ENCODE results near the gene COPS4.
"Not testable (repeated sequence)": the region's sequence is repeated elsewhere in the genome, so short reads cannot be mapped to it uniquely, and the experiment has no call there.

COPS4 gene

DNA sequence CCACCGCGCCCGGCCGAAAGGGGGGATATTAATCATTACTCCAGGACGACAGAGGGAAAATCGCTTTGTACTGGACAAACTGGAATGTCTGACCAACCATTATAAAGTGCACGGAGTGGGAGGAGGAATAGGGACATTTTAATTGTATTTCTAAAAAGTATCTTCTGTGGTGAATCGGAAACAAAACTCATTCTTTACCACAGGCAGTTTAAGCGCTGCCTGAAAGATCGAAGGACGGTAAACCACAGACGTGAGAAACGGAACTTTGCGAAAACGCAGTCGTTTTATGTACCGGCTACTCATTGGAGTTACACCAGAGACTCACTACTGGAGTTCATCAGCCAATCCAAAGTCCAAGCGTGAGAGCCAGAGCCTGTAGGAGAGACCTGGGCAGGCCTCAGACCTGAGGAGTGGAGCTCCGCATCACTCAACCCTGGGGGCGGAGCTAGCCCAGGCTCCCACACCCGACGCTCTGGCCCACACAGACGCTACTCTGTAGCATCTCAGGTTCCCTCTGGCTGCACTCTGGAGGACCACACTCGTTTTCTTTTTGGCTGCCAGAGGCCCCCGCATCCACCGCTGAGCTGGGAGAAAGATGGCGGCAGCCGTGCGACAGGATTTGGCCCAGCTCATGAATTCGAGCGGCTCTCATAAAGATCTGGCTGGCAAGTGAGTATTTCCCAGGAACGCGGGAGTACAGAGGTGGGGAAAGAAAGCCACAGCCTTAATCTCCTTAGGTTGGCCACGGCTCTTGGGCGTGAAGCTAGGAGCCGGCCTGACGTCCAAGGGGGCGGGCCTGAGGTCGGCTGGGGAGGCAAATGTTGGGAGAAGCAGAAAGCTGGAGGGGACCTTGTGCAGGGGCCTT lies at the start of gene COPS4:
COPS4 (plus strand) TSS at position 554 of the 865 bp plus-strand sequence; CDS start at position 596, 42 bp downstream.
- DNase-seq, result peak; percentile 96 to 99

DNA sequence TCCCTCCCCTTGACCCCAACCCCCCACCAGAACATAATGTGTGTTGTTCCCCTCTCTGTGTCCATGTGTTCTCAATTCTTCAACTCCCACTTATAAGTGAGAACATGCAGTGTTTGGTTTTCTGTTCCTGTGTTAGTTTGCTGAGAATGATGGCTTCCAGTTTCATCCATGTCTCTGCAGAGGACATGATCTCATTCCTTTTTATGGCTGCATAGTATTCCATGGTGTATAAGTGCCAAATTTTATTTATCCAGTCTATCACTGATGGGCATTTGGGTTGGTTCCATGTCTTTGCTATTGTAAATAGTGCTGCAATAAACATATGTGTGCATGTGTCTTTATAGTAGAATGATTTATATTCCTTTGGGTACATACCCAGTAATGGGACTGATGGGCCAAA lies 47.5 kb upstream of the COPS4 start:
- DNase-seq, result not testable (repeated sequence)

DNA sequence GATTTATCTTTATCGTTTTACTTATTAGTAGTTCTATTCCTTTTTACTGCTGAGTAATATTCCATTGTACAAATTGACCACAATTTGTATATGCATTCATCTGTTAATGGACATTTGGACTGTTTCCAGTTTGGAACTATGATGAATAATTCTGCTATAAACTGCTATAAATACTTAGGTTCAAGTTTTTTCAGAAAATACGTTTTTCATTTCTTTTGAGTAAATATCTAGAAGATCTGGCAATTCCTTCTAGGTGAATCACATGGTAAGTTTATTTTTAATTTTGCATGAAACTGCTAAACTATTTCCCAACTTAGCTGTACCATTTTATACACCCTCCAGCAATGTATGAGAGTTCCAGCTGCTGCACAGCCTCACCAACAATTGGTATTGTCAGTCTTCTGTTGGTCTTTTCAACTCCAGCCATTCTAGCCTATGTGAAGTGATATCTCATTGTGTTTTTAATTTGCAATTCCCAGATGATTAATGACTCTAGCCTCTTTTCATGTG lies 46.6 kb upstream of the COPS4 start:
- no peak for DNase-seq

DNA sequence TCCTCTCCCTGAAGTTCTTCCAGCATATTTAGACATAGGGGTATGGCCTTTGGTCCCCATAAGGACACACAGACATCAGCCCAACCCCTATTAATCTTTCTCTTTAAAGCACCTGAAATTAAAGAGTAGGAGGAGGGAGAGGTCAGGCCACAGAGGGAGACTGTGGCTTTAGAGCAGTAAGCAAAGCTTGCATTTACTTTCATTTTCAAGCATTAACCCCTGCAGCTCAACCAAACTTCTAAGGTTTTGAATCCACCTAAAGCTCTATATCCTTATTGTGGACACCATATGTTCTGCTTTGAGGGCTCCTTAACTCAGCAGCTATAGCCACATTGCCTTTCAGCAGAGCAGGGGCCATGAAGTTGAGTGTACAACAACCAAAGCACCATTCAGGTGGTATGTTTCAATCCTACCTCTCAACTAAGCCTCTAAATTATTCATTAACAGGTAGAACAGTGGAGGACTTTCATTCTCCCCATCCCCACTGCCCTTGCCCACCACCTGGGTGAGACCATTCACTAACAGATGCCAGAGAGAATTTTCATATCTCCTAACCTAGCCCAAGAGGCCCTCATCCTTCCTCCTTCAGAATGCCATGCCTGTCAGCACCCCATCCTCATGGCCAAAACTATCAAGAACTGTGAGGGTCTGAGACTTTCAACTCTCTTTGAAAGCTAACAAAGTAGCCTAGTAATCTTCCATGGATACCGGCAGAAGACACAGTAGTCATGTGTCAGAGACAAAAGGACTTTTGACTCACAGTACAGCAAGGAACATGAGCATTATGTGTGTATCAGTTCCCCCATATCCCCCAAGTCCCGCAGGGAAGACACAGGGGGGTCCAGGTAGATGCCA lies 45.2 kb upstream of the COPS4 start:
- DNase-seq, result no peak

DNA sequence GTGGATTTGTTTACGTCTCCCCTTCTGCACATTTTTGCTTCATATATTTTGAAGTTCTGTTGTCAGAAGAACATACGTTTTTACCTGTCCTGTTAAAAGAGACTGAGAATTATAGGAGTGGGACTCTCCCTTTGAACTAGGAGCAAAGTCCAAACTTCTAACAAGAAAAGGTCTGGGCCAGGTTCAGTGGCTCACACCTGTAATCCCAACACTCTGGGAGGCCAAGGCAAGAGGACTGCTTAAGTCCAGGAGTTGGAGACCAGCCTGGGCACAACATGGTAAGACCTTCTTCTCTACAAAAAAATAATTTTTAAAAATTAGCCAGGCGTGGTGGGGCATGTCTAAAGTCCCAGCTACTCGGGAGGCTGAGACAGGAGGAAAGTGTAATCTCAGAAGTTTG lies 40.1 kb upstream of the COPS4 start:
- DNase-seq, result no peak

DNA sequence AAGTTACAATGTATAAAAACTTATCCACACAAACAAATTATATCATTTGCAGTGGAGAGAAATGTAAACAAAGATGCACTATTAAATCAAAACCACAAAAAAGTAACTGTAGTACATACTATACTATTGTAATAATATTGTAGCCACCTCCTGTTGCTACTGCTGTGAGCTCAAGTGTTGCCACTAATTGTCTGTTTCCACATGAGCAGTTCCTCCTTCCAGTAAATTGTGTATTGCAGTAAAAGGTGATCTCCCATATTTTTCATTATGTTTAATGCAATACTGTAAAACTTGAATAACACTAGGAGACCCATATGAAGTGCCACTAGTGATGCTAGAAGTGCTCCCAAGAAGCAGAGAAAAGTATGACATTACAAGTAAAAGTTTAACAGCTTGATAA lies 36.1 kb upstream of the COPS4 start:
- peak in 1 of 2 experiments; percentile 9 for DNase-seq

DNA sequence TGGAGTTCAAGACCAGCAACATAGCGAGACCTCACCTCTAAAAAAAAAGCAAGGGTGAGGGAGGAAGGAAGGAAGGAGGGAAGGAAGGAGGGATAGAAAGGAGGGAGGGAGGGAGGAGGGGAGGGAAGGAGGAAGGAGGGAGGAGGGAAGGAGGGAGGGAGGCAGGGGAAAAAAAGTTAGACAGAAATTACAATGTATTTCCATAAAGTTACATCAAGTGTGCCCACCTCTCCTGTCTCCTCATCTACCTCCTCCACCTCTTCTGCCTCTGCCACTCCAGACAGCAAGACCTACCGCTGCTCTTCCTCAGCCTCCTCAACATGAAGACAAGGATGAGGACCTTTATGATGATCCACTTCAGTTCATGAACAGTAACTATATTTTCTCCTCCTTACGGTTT lies 32.7 kb upstream of the COPS4 start:
- no peak for DNase-seq

DNA sequence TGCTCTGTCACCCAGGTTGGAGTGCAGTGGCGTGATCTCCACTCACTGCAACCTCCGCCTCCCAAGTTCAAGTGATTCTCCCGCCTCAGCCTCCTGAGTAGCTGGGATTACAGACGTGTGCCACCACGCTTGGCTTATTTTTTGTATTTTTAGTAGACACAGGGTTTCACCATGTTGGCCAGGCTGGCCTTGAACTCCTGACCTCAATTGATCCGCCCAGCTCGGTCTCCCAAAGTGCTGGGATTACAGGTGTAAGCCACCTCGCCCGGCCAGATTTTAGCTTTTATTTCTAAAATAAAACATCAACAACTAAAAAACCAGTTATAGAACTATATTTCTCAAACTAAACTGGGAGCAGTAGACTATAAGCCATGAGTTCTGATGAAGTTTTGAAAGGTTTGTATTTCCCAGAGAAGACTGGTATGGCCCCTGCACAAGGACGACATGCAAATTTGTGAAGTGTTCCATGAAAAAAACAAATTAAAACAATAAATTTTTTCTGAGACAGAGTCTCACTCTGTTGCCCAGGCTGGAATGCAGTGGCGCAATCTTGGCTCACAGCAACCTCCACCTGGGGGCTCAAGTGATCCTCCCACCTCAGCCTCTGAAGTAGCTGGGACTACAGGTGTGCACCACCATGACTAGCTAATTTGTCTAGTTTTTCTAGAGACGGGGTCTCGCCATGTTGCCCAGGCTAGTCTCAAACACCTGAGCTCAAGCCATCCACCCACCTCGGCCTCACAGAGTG lies 31.8 kb upstream of the COPS4 start:
- DNase-seq, result not testable (repeated sequence)

DNA sequence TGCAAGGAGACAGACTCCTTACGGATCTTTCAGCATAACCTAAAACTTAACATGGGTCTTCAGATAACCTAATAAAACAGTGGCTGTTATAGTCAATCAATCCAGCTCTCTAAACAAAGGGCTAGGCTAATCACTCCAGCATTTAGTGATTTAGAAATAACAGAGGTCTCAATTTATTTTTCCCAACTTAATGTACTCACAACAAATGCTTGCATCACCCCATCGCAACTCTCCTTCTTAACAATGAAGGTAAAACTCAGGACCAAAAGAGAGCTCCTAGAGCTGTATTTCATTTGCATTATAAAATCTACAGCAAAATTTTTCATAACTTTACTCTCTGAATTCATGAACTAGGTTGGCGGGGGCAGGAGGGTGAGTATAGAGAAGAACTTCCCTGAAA lies 25.5 kb upstream of the COPS4 start:
- DNase-seq, result no peak

DNA sequence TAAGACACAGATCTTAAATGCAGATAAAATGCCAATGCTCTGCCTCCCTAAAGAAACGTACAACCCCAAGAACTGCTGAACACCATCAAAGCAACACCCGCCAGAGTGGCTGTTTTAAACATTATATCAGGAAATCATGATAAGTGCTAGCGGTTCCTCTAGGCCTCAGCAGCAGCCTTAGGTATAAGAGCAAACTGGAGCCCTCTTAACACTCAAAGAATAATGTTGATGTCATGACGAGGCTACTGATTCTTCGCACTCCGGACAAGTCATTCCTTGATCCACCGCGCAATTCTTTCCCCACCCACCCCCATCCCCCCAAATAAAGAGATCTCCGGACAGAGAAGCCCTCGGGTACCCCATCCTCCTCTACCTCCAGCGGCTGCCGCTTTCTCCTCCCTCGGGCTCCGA lies 24.9 kb upstream of the COPS4 start:
- DNase-seq, result peak in 1 of 2 experiments; percentile 0

DNA sequence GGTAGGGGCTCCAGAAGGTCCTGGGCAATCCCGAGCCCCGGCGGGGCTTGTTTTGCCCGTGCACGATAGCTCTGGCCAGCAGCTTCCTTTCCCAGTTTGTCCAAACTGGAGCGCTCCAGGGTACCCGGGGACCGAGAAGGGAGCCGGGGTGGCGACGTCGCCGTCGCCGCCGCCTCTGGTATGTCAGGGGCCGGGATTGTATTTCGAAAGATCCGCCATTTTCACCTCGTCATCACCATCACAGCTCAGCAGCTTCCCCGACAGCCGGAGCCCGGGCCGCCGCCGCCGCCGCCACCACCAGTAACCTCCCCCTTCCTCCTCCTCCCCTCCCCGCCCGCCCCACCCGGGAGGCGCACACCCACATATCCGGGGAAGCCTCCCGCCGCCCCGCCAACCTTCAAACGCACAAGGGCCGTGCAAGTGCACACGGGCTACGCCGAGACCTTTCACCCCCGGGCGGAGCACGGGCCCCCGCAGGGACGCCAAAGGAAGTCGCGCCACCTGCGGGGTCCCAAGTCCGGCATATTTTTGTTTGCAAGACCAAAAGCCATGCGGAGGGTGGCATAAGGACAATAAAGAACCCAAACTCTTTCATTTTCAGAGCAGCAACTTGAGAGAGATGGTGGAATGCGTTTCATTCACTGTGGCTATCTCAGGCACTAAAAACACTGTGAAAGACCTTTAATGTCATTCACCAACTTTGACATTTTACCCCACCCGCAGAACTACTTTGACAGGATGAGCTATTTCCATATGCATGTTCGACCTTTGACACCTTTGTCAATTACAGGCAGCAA lies 24.3 kb upstream of the COPS4 start, which contains the start of gene LIN54:
LIN54 (minus strand) TSS at position 302 of the 797 bp plus-strand sequence. CDS start 25,979 bp downstream, outside the sequence.
- peak; percentile 49 for DNase-seq

DNA sequence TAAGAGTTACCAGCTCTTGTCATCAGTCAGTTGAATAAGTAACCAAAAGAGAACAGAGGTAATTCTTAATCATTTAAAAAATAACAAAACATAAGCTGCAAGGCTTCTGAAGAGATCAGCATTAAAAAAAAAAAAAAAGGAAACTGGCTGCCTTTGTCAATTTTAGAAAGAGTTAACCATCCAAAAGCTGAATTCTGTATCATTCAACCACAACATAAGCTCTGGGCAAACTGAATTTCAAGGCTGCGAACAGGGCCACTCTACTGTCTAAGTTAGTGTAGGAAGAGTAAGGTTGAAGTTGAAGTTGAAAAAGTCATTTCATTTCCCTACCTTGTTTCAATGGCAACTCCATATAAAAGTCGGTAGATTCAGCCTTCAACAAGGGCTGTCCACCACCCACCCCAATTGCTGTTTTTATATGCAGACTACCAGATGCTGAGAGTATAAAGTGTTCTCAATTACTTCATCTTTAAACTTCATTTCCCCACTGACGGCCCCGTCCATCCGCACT lies 23.2 kb upstream of the COPS4 start:
- DNase-seq, result no peak

DNA sequence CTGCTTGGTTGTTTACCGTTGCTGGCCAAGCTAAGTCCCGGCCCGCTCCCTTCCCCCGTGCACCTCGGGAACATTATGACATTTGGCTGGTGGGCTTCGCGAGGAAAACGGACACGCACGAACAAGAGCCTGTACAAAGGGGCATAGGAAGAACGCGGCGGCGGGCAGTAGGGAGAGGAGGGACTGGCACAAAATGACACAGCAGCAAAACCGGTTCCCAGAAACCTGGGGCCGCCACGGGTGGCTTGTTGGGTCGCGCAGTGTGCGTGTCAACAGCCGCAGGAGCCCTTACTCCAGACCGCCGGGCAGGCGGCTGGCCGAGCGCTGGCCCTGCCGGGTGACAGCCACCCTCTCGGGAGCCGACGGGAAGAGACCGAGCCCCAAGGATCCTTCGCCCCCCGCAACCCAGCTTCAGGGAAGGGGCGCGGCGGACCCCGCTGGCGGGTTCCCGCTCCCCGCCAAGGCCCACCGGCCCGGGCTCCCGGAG lies 22.7 kb upstream of the COPS4 start:
- DNase-seq, result peak; percentile 10 to 22

DNA sequence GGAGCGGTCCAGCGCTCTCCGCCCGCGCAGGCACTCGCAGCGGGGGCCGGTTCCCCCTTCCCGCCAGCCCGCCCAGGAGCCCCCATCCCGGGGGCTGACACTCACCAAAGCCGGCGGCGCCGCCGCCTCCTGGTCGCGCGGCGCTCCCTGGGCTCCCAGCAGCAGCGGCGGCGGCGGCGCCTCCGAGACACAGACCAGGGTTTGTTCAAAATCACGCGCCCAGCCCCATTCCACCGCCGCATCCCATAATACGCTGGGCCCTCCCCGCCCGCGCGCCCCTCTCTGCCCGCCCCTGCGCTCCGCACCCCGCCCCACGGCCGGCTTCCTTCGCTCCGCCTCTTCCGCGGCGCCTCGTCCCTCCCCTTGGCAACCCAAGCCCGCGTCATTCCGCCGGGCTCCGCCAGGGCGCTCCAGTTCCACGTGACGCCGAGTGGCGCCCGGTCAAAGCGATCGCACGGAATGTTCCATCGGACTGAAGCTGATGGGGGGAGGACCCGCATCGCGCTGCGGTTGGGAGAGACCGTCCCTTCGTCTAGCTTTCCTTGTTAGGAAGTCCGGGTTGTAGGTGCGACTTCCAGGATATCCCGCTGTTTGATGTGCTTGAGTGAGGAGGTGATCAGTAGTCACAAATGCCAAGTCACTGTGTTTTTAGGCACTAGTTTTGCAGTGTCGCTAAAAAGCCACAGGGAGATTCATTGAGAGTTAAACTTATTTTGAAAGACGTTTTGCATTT lies 22.1 kb upstream of the COPS4 start:
- DNase-seq, result peak; percentile 95 to 96

DNA sequence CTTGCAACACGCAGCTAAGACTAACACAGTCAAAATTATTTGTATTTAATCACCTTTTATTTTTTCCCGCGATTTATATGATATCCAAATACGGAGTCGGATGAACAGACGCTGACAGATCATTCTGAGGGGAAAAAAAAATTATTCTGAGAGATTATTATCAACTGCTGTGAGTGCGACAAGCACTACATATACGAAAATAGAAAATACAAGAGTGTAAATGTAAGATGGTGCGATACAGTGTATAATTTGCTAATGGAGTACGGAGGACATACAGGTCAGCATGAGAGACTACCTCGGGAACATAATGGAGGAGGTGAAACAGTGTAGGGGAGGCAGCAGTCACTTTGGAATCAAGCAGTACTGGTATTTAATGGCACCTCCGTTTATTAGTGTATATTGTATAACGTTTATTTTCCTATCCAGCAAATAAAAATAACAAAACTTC lies 21.5 kb upstream of the COPS4 start:
- DNase-seq, result no peak

DNA sequence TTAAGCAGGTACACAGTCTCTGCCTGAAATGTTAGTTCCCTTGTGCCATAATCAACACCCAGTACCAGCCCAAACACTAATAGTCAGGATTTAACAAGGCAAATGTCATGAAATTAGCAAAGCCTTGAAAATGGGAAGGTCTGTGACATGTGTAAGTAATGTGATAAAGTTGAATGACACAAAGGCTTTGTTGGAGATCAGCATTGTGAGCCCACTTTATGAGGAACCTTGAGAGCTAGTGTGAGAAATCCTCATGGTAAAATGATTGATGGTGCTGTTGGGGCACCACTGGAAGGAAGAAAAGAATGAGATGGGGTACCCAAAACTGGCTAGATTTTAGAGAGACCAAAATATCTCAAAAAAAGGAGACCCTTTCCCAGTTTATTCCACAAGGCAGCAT lies 21.1 kb upstream of the COPS4 start:
- DNase-seq, result no peak

DNA sequence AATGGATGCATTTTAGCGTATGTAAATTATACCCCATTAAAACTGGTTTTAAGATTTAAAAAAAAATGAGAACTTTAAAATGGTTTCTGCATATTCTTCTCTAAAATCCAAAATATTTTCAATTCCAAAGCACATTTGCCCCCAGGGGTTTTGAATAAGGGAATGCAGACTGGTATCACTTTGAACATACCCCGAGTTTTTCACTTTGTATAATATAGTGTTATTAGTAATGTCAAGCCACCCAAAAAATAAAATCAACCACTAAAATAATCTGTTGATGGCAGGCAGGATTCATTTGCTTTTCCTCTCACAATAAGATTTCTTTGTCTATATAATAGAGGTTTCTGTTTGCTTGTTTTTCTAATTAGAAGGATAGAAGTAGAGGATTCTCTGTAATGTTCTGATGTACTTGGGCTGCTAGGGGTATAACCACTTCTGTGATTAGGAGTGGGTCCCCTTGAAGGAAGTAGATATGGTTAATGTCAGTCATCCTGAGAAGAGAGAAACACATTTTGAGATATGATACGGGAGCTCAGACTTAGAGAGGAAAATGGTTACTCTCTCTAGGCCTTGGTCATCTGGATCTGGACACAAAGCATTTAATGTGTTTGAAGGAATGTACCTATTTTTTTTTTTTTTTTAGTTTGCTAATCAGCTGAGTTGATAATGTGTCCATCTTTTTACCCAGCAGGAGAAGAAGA lies 15.0 kb upstream of the COPS4 start:
- no peak for DNase-seq

DNA sequence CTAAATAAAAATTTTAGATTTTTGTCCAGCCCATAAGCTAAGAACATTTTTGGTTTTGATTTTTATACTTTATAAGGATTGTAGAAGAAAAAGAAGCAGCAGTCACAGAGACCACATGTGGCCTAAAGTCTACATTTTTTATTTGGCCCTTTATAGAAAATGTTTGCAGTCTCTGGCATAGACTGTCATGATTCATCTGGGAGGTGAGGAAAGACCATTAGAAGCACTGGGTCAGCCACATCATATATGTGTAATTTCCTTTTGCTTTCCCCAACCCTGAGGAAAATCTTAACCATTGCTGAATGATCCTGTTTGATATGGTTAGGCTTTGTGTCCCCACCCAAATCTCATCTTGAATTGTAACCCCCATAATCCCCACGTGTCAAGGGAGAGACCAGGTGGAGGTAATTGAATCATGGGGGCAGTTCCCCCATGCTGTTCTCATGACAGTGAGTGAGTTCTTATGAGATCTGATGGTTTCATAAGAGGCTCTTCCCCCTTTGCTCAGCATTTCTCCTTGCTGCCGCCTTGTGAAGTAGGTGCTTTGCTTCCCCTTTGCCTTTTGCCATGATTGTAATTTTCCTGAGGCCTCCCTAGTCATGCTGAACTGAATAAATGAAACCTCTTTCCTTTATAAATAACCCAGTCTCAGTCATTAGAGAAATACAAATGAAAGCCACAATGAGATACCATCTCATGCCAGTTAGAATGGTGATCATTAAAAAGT lies 12.1 kb upstream of the COPS4 start:
- no peak for DNase-seq

DNA sequence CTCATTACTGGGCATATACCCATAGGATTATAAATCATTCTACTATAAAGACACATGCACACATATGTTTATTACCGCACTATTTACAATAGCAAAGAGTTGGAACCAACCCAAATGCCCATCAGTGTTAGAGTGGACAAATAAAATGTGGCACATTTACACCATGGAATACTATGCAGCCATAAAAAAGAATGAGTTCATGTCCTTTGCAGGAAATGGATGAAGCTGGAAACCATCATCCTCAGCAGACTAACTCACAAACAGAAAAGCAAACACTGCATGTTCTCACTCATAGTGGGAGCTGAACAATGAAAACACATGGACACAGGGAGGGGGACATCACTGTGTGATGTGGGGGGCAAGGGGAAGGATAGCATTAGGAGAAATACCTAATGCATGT lies 11.4 kb upstream of the COPS4 start:
- not testable (repeated sequence) for DNase-seq

All from NCI-H2081 (cell line).